HepG2 (cell line): ENCODE measurements around the gene MARCHF5. TPM values are rescaled to one million over a fixed set of nuclear protein-coding genes. Genes with fewer than 3 reads are reported as not detected.

Source experiments
- ATAC-seq: fragments of 200-7000 bp; cut with Tn5 transposase; 3 replicates; pipeline ENCODE4 v1.9.1; 2020; ENCODE audit warnings: mild to moderate bottlenecking, moderate library complexity
- BruUV-seq: library from RNA; stranded (reverse); fragments of 400-500 nt; replicated peaks from 2 replicates; lab custom pipeline; 2021; lab: Mats Ljungman, UMichigan
- CTCF ChIA-PET: fragments of 300-600 bp; formaldehyde crosslinking; extraction: SDS; loops from one replicate; lab custom pipeline; 2021; ENCODE audit warnings: low total read pairs, inconsistent platforms, low intra/inter-chr PET ratio; lab: Yijun Ruan, JAX
- POLR2A ChIA-PET: fragments of 350-600 bp; sonication (Branson Sonifier 250); formaldehyde crosslinking; loops from one replicate; lab custom pipeline; 2020; ENCODE audit warnings: antibody characterized with exemption, inconsistent platforms; lab: Yijun Ruan, JAX
- DNase-seq: peaks from one replicate; pipeline ENCODE4 v3.0.0-alpha.2; 2015; ENCODE audit warnings: low spot score
- FAIRE-seq: peaks from 3 replicates; lab custom pipeline; 2011; peaks lifted over from hg19 to GRCh38; lab: Jason Lieb, UNC
- H2AFZ ChIP-seq: one replicate; pipeline ENCODE4 v1.6.1; 2011; ENCODE audit warnings: low read length, inconsistent platforms
- H3K27ac ChIP-seq: fragments of 300-600 bp; 3 replicates; pipeline ENCODE4 v1.8.0; 2011; ENCODE audit warnings: mixed run types, mild to moderate bottlenecking, mixed read lengths, low read length, inconsistent platforms; ENCODE audit not compliant: insufficient read depth; ENCODE audit errors: extremely low read length
- H3K27me3 ChIP-seq, 2 experiments: fragments of 200-600 bp in 1 of 2; 2 replicates in 1 of 2; 3 replicates in 1 of 2; pipeline versions ENCODE4 v1.6.0 to v1.8.0; 2011; ENCODE audit warnings: low read length in 2 of 2, mild to moderate bottlenecking in 2 of 2, moderate library complexity in 2 of 2, inconsistent platforms in 1 of 2; ENCODE audit not compliant: insufficient read depth in 2 of 2, control insufficient read depth in 1 of 2
- H3K36me3 ChIP-seq, 2 experiments: fragments of 200-600 bp in 1 of 2; replicated peaks in 1 of 2; 2 replicates in 1 of 2; 3 replicates in 1 of 2; pipeline versions ENCODE4 v1.5.1 to v1.8.0; 2011; ENCODE audit warnings: low read length in 2 of 2, inconsistent platforms in 1 of 2; ENCODE audit not compliant: insufficient read depth in 2 of 2, control insufficient read depth in 1 of 2
- H3K4me1 ChIP-seq: 2 replicates; pipeline ENCODE4 v1.5.1; 2012; ENCODE audit warnings: low read length, inconsistent platforms; ENCODE audit not compliant: insufficient read depth
- H3K4me2 ChIP-seq: 2 replicates; pipeline ENCODE4 v1.6.0; 2011; ENCODE audit warnings: low read depth, low read length, inconsistent platforms
- H3K4me3 ChIP-seq, 3 experiments: fragments of 200-600 bp in 1 of 3; sonication (generic), shearing (Covaris generic) in 1 of 3; replicated peaks in 1 of 3; 2 replicates each; pipeline ENCODE4 v1.5.1; 2011 to 2016; ENCODE audit warnings: low read length in 3 of 3, inconsistent platforms in 2 of 3, low read depth in 2 of 3, mild to moderate bottlenecking in 2 of 3, control low read depth in 1 of 3, mixed read lengths in 1 of 3; ENCODE audit not compliant: insufficient read depth in 1 of 3
- H3K79me2 ChIP-seq: one replicate; pipeline ENCODE4 v1.6.1; 2011; ENCODE audit warnings: low read length, inconsistent platforms; ENCODE audit not compliant: insufficient read depth
- H3K9ac ChIP-seq: 2 replicates; pipeline ENCODE4 v1.6.0; 2011; ENCODE audit warnings: mild to moderate bottlenecking, low read depth, low read length, inconsistent platforms; ENCODE audit not compliant: insufficient read depth
- H3K9me3 ChIP-seq: 2 replicates; pipeline ENCODE4 v1.5.1; 2012; ENCODE audit warnings: mild to moderate bottlenecking, low read length
- H4K20me1 ChIP-seq: 2 replicates; pipeline ENCODE4 v1.6.0; 2011; ENCODE audit warnings: inconsistent platforms, mild to moderate bottlenecking, low read length, moderate library complexity; ENCODE audit not compliant: insufficient read depth
- CHD4 ChIP-seq: fragments of 200-600 bp; sonication (generic); IDR thresholded peaks from 2 replicates; pipeline ENCODE4 v1.7.0; 2017; ENCODE audit warnings: mild to moderate bottlenecking, low read length, borderline replicate concordance
- FOXP1 ChIP-seq, 2 experiments: fragments of 450-650 bp in 1 of 2; IDR thresholded peaks; 2 replicates each; pipeline ENCODE4 v1.6.1; 2017 to 2018; ENCODE audit warnings: antibody characterized with exemption in 1 of 2
- GMEB1 ChIP-seq: sonication (generic); formaldehyde crosslinking; IDR thresholded peaks from 2 replicates; pipeline ENCODE4 v1.5.1; 2020; ENCODE audit warnings: missing genetic modification reagents, mild to moderate bottlenecking, borderline replicate concordance
- HMGA1 ChIP-seq: sonication (generic); formaldehyde crosslinking; conservative IDR thresholded peaks from 2 replicates; pipeline ENCODE4 v1.4.0; 2020; ENCODE audit warnings: missing genetic modification reagents
- JARID2 ChIP-seq: sonication (generic); formaldehyde crosslinking; IDR thresholded peaks from 2 replicates; pipeline ENCODE4 v1.8.1; 2023; ENCODE audit warnings: missing genetic modification reagents, inconsistent platforms; ENCODE audit not compliant: insufficient replicate concordance
- KDM6A ChIP-seq: IDR thresholded peaks from 2 replicates; pipeline ENCODE4 v1.6.1; 2016; ENCODE audit warnings: low read depth
- MNT ChIP-seq: fragments of 450-650 bp; IDR thresholded peaks from 2 replicates; pipeline ENCODE4 v1.6.1; 2016
- MTA3 ChIP-seq: sonication (generic); formaldehyde crosslinking; IDR thresholded peaks from 2 replicates; pipeline ENCODE4 v1.4.0; 2020; ENCODE audit warnings: missing genetic modification reagents
- MTF1 ChIP-seq: sonication (generic); formaldehyde crosslinking; IDR thresholded peaks from 2 replicates; pipeline ENCODE4 v1.5.0; 2020; ENCODE audit warnings: missing genetic modification reagents
- MYC ChIP-seq: sonication (generic); formaldehyde crosslinking; IDR thresholded peaks from 2 replicates; pipeline ENCODE4 v1.9.0; 2021; ENCODE audit warnings: missing genetic modification reagents, borderline replicate concordance
- NFKBIZ ChIP-seq: IDR thresholded peaks from 2 replicates; pipeline ENCODE4 v1.6.1; 2018; ENCODE audit warnings: missing genetic modification reagents, missing compliant biosample characterization
- RFXANK ChIP-seq: IDR thresholded peaks from 2 replicates; pipeline ENCODE4 v1.6.1; 2016
- SIX1 ChIP-seq: sonication (generic); formaldehyde crosslinking; IDR thresholded peaks from 2 replicates; pipeline ENCODE4 v1.4.0; 2020; ENCODE audit warnings: missing genetic modification reagents, borderline replicate concordance
- YEATS2 ChIP-seq: sonication (generic); formaldehyde crosslinking; IDR thresholded peaks from 2 replicates; pipeline ENCODE4 v1.4.0; 2020; ENCODE audit warnings: missing genetic modification reagents, borderline replicate concordance
- ZBTB38 ChIP-seq: sonication (generic); formaldehyde crosslinking; IDR thresholded peaks from 2 replicates; pipeline ENCODE4 v1.5.1; 2020; ENCODE audit warnings: mild to moderate bottlenecking, missing genetic modification reagents
- ZNF382 ChIP-seq: sonication (generic); formaldehyde crosslinking; IDR thresholded peaks from 2 replicates; pipeline ENCODE4 v1.5.0; 2020; ENCODE audit warnings: missing genetic modification reagents, mild to moderate bottlenecking, borderline replicate concordance
- ZNF460 ChIP-seq: sonication (generic); formaldehyde crosslinking; IDR thresholded peaks from 2 replicates; pipeline ENCODE4 v1.5.1; 2020; ENCODE audit warnings: missing genetic modification reagents, mild to moderate bottlenecking, borderline replicate concordance
- ZNF777 ChIP-seq: sonication (generic); formaldehyde crosslinking; IDR thresholded peaks from 2 replicates; pipeline ENCODE4 v1.4.0; 2020; ENCODE audit warnings: missing genetic modification reagents
- ZNF83 ChIP-seq: sonication (generic); formaldehyde crosslinking; IDR thresholded peaks from 2 replicates; pipeline ENCODE4 v1.4.0; 2020; ENCODE audit warnings: missing genetic modification reagents, mild to moderate bottlenecking, borderline replicate concordance
- WGBS: methylation state at CpG from one replicate; pipeline ENCODE4 v1.1.6; 2017; ENCODE audit warnings: low lambda C conversion rate; 5-methylcytosine and 5-hydroxymethylcytosine counted together
- in situ Hi-C: cut with HindIII; loops from 2 replicates; pipeline ENCODE4 v1.10.0; 2017; ENCODE audit warnings: low pct_unique_long_range_greater_than_20kb; ENCODE audit not compliant: extremely low pct_ligation_motif_present
- intact Hi-C: fragments of 100-400 bp; cut with micrococcal nuclease; formaldehyde crosslinking; loops from one replicate; pipeline ENCODE4 v1.10.0; 2022; ENCODE audit not compliant: unreplicated experiment
- polyA plus RNA-seq, 8 experiments: library from polyadenylated mRNA; depleted of rRNA in 3 of 8; stranded (reverse) in 7 of 8; unstranded in 1 of 8; fragments of >200 nt; fragmentation: Illumina TruSeq in 4 of 8; extraction: Trizol in 4 of 8; gene quantifications; 2 replicates each; pipeline versions ENCODE4 v1.2.1 to v1.2.3, GENCODE V29; 2011 to 2016; ENCODE audit warnings: low read depth in 4 of 8, missing spikeins in 1 of 8, mixed read lengths in 1 of 8; ENCODE audit not compliant: insufficient read depth in 1 of 8
- total RNA-seq, 5 experiments: library from RNA; depleted of rRNA; stranded (reverse); fragments of >200 nt; fragmentation: Illumina TruSeq; extraction: Trizol; gene quantifications; 2 replicates each; pipeline ENCODE4 v1.2.3, GENCODE V29; 2016; ENCODE audit warnings: low read depth in 1 of 5
- TF ChIP-seq, protein P1 (sequence below): sonication (generic); formaldehyde crosslinking; IDR thresholded peaks from 2 replicates; pipeline ENCODE4 v1.4.0; 2020; ENCODE audit warnings: missing genetic modification reagents, borderline replicate concordance

MARCHF5 gene
- total and polyA plus RNA-seq, 2 of the 13 experiments (the other 11 are each of a cell fraction or from before 2014, with no cell fraction given) = 19.4 to 21.0 TPM

- Histone ChIP-seq H3K9ac (no peak overlapping the region), H2AFZ (no peak overlapping the region), H3K27me3 (no peaks in the 10 kb centered on the region), H3K79me2 (no peaks in the 10 kb centered on the region), H3K4me3 (no peak overlapping the region), H3K36me3 (no peaks in the 10 kb centered on the region), H3K4me1 (no peaks in the 10 kb centered on the region), H3K4me2 (no peak overlapping the region), H4K20me1 (no peaks in the 10 kb centered on the region), H3K9me3 (no peaks in the 10 kb centered on the region), H3K27ac (no peak overlapping the region)
- no TSS peak for BruUV-seq
- TF ChIP-seq CHD4 = no peak
- TF ChIP-seq ZNF382 (CRISPR knock-in tag) = no peak
- no peak for TF ChIP-seq SIX1 (CRISPR knock-in tag)
- TF ChIP-seq, protein P1, sequence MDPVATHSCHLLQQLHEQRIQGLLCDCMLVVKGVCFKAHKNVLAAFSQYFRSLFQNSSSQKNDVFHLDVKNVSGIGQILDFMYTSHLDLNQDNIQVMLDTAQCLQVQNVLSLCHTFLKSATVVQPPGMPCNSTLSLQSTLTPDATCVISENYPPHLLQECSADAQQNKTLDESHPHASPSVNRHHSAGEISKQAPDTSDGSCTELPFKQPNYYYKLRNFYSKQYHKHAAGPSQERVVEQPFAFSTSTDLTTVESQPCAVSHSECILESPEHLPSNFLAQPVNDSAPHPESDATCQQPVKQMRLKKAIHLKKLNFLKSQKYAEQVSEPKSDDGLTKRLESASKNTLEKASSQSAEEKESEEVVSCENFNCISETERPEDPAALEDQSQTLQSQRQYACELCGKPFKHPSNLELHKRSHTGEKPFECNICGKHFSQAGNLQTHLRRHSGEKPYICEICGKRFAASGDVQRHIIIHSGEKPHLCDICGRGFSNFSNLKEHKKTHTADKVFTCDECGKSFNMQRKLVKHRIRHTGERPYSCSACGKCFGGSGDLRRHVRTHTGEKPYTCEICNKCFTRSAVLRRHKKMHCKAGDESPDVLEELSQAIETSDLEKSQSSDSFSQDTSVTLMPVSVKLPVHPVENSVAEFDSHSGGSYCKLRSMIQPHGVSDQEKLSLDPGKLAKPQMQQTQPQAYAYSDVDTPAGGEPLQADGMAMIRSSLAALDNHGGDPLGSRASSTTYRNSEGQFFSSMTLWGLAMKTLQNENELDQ (CRISPR knock-in tag) = no peak
- TF ChIP-seq ZNF83 (CRISPR knock-in tag) = no peak
- no peak for TF ChIP-seq HMGA1 (CRISPR knock-in tag)
- TF ChIP-seq MTA3 (CRISPR knock-in tag) = no peak
- TF ChIP-seq MYC (CRISPR knock-in tag) = no peak
- TF ChIP-seq FOXP1 (IDR thresholded peaks at IDR 0.05) = no peak
- no peak for TF ChIP-seq FOXP1 (CRISPR knock-in tag; IDR thresholded peaks at IDR 0.05)
- TF ChIP-seq ZNF777 (CRISPR knock-in tag) = no peak
- no peak for TF ChIP-seq GMEB1 (CRISPR knock-in tag)
- TF ChIP-seq JARID2 = no peak
- no peak for TF ChIP-seq NFKBIZ (CRISPR knock-in tag)
- TF ChIP-seq RFXANK (CRISPR knock-in tag) = no peak
- no peak for TF ChIP-seq MTF1 (CRISPR knock-in tag)
- TF ChIP-seq KDM6A = no peak
- TF ChIP-seq MNT = no peak
- no peak for TF ChIP-seq ZNF460 (CRISPR knock-in tag)
- TF ChIP-seq YEATS2 = no peak
- no peak for TF ChIP-seq ZBTB38
- intact Hi-C loops (no loop called here), in situ Hi-C loops (no loop called here)
- POLR2A ChIA-PET = no interaction called here
- WGBS = 93% methylated on average over 10 of the region's 10 CpGs
- DNase-seq (no peak), ATAC-seq (no peak), FAIRE-seq (no peak)
- CTCF ChIA-PET = no interaction called here
Measured at GRCh38 chr10:92284112-92284704, 6.8 kb upstream of the MARCHF5 start.
